Measurements from ENCODE around the gene SLC22A7.

- TF ChIP-seq EZH2 (IDR thresholded peaks at IDR 0.05; ENCODE audit: low read depth) (no peak), CTCF (conservative IDR thresholded peaks at IDR 0.05) (no peak)
Observed at GRCh38 chr6:43286980-43287716, 10.9 kb upstream of the SLC22A7 start.

Data from PC-9 (cell line).